GM13976 (cell line): ENCODE measurements around the gene APOLD1.
"Not testable (repeated sequence)": the region's sequence is repeated elsewhere in the genome, so short reads cannot be mapped to it uniquely, and the experiment has no call there.

Experiments
- DNase-seq: peaks from one replicate; pipeline ENCODE4 v3.0.0; 2012; ENCODE audit warnings: low spot score
- in situ Hi-C: fragments of 300-500 bp; cut with MboI; formaldehyde crosslinking; loops from one replicate; pipeline ENCODE4 v1.12.0; 2022; ENCODE audit warnings: low sequenced_read_pairs, mixed read lengths, inconsistent platforms; ENCODE audit not compliant: unreplicated experiment
- TF ChIP-seq, protein P1 (sequence below): IDR thresholded peaks from 2 replicates; pipeline ENCODE4 v1.5.1; 2012; ENCODE audit warnings: borderline replicate concordance, mild to moderate bottlenecking; ENCODE audit not compliant: insufficient read depth; ENCODE audit errors: extremely low read depth, missing control alignments, control extremely low read depth

Gene APOLD1

DNA sequence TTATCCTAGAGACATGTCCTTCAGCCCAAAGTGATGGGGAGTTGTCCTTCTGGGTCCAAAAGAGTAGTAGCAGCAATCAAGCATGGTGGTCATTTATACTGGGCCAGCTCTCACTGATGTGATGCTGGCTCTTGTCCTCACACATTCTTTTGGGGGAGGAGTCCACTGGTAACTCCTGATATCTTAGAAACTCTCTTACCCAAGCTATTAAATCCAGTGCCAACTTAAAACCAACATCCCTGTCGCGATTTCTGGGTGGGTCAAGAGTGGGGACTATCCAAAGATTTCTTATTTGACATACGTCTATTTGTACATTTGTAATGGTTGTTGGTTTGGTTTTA is 52.3 kb downstream of the APOLD1 start:
- in situ Hi-C loops, result no loop called here
- DNase-seq, result no peak
- TF ChIP-seq, protein P1, sequence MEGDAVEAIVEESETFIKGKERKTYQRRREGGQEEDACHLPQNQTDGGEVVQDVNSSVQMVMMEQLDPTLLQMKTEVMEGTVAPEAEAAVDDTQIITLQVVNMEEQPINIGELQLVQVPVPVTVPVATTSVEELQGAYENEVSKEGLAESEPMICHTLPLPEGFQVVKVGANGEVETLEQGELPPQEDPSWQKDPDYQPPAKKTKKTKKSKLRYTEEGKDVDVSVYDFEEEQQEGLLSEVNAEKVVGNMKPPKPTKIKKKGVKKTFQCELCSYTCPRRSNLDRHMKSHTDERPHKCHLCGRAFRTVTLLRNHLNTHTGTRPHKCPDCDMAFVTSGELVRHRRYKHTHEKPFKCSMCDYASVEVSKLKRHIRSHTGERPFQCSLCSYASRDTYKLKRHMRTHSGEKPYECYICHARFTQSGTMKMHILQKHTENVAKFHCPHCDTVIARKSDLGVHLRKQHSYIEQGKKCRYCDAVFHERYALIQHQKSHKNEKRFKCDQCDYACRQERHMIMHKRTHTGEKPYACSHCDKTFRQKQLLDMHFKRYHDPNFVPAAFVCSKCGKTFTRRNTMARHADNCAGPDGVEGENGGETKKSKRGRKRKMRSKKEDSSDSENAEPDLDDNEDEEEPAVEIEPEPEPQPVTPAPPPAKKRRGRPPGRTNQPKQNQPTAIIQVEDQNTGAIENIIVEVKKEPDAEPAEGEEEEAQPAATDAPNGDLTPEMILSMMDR, result no peak

DNA sequence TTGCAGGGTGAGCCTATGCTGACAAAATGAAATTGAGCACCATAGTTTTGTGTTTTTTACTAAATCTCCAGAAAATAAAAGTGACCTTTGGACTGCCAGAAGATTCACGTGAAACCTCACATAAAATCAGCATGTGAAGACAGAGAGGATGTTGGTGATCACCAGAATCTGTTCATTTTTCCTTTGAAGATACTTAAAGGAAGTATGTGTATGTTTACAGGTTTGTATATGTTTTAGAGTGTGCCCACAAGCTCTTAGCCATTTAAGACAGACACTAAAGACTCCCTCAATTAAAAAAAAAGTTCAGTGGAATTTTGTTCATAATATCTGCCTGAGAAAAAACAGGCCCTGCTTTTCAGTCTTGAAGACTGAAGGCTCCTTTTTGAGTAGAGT is 53.5 kb downstream of the APOLD1 start:
- TF ChIP-seq, protein P1, result no peak
- in situ Hi-C loops, result no loop called here
- DNase-seq, result no peak

DNA sequence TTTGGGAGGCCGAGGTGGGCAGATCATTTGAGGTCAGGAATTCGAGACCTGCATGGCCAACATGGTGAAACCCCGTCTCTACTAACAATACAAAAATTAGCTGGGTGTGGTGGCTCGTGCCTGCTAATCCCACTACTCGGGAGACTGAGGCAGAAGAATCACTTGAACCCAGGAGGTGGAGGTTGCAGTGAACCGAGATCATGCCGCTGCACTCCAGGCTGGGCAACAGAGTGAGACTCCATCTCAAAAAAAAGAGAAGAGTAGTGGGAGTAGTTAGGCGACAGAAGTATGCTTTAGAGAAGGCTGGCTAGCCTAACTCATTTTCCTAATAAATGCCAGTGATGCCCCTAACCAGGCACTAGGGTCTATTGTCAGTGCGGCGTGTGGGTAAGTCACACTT is 54.0 kb downstream of the APOLD1 start:
- in situ Hi-C loops, result not testable (repeated sequence)

DNA sequence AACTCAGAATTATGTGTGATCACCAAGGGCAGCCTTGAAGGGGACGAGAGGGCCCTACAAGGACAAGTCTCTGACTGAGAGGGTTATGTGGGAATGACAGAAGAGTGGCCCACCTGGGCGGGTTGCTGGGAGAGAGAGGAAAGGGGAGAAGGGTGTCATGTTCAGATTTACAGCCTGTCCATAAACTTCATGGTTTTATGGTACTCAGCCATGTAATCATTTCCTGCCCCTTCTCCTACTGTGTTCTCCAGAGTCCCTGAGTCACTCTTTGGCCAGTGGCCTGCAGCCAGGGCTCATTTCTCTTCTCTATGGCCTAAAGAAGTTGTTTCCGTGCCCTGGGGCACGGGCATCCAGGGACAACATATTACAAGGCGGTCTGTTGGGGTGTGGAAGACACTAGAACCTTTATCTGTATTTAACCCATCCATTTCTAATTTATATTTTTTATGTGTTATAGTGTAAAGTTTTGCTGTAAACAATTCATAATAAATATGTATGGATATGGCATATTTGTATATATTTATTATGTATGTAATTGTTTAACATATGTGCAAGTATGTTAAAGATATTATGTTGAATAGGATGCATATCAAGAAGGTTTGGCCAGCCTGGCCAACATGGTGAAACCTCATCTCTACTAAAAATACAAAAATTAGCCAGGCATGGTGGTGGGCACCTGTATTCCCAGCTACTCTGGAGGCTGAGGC is 54.6 kb downstream of the APOLD1 start:
- no peak for DNase-seq
- in situ Hi-C loops, result no loop called here
- TF ChIP-seq, protein P1, result no peak

More for the DNA sequence above, 54.0 kb downstream of the APOLD1 start:
- DNase-seq, result not testable (repeated sequence)

DNA sequence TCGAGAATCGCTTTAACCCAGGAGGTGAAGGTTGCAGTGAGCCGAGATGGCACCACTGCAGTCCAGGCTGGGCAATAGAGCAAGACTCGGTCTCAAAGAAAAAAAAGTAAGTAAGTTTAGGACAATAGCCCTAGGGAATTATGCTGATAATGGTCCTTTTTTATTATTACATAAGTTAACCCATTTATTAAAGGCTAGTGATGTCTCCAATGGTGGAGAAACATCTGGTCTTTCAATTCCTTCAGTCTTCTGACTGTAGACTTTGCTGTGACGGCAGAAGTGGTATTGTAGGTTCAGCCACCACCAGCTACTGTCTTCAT is 55.1 kb downstream of the APOLD1 start:
- in situ Hi-C loops, result no loop called here
- TF ChIP-seq, protein P1, result no peak
- DNase-seq, result no peak
